Nephron (organoid): ENCODE data around the gene MCAT.

Source experiments
- H3K27ac Mint-ChIP-seq, 3 experiments: 2 replicates each; pipeline ENCODE4 v1.8.0; 2020; ENCODE audit warnings: mixed read lengths in 3 of 3, mild to moderate bottlenecking in 2 of 3, moderate library complexity in 1 of 3
- H3K27me3 Mint-ChIP-seq: 2 replicates; pipeline ENCODE4 v1.8.0; 2021; ENCODE audit warnings: low read depth, mild to moderate bottlenecking, moderate library complexity, mixed read lengths
- H3K36me3 Mint-ChIP-seq: 2 replicates; pipeline ENCODE4 v1.8.0; 2020; ENCODE audit warnings: low read depth, mixed read lengths
- H3K4me1 Mint-ChIP-seq: 2 replicates; pipeline ENCODE4 v1.8.0; 2020; ENCODE audit warnings: mixed read lengths
- H3K4me3 Mint-ChIP-seq, 3 experiments: 2 replicates each; pipeline ENCODE4 v1.8.0; 2020; ENCODE audit warnings: mild to moderate bottlenecking in 3 of 3, mixed read lengths in 3 of 3, moderate library complexity in 2 of 3
- H3K9me3 Mint-ChIP-seq: 2 replicates; pipeline ENCODE4 v1.8.0; 2020; ENCODE audit warnings: mixed read lengths
- CTCF ChIP-seq, 3 experiments: fragments of 200-600 bp; sonication (generic); IDR thresholded peaks; one replicate each; pipeline ENCODE4 v1.5.0; 2021; ENCODE audit warnings: antibody characterized with exemption in 3 of 3; ENCODE audit not compliant: unreplicated experiment in 3 of 3

Gene MCAT

GRCh38 chr22:43173976-43174720, 30.9 kb upstream of the MCAT start:
- Mint-ChIP-seq H3K36me3 (peaks cover 29% of the 10 kb centered on the region), H3K4me3 (no peak overlapping the region), H3K9me3 (no peaks in the 10 kb centered on the region), H3K4me1 (no peaks in the 10 kb centered on the region), H3K27me3 (no peaks in the 10 kb centered on the region), H3K27ac (no peak overlapping the region)
- TF ChIP-seq CTCF (IDR thresholded peaks at IDR 0.05; ENCODE audit: unreplicated experiment in 3 of 3): no peak

DNA sequence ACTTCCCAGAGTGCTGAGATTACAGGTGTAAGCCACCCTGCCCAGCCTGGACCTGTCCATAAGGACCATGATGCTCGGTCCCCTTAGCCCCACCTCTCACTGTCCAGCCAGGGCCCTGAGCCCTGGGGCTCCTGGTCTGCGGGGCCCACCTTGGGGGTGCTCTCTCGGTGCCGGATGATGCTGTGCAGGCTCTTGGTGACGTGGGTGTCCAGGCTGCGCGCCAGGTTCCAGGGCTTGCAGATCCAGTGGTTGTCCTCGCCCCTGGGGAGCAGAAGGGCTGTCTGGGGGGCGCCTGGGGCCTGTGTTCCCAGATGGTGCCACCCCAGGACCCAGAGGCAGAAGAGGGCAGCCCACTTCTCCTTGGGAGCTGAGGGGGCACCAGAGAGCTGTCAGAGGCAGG, 30.4 kb upstream of the MCAT start:
- Mint-ChIP-seq H3K36me3 (peaks cover 24% of the 10 kb centered on the region), H3K27me3 (no peaks in the 10 kb centered on the region), H3K4me3 (no peak overlapping the region), H3K27ac (no peak overlapping the region), H3K4me1 (no peaks in the 10 kb centered on the region), H3K9me3 (no peaks in the 10 kb centered on the region)
- no peak for TF ChIP-seq CTCF (IDR thresholded peaks at IDR 0.05; ENCODE audit: unreplicated experiment in 3 of 3)

- H3K9me3 Mint-ChIP-seq: no peaks in the 10 kb centered on the region
- H3K36me3 Mint-ChIP-seq: peaks cover 20% of the 10 kb centered on the region
- H3K27ac Mint-ChIP-seq: no peak overlapping the region
- H3K4me3 Mint-ChIP-seq: no peak overlapping the region
- H3K27me3 Mint-ChIP-seq: no peaks in the 10 kb centered on the region
- no peak for TF ChIP-seq CTCF (IDR thresholded peaks at IDR 0.05; ENCODE audit: unreplicated experiment in 3 of 3)
- no peaks in the 10 kb centered on the region for H3K4me1 Mint-ChIP-seq
These were observed 29.0 kb upstream of the MCAT start for GRCh38 chr22:43172191-43172590.

DNA sequence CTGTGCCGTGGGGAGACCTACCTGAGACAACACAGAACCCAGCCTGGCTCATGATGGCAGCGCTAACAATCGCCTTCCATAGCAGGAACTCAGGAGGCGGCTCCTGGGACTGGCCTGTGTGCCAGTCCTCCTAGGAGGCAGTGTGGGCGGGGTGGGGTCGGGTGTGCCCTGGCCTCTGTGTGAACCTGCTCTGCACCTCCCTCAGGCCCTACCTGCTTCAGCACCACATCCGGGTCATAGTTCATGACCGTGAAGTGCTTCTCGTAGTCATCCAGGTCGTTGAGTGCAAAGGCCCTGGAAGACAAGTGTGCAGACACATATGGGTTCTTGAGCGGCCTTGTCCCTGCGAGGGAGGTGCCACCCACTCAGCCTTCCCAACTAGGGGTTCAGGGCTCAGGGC, 28.4 kb upstream of the MCAT start:
- Mint-ChIP-seq H3K36me3 (peaks cover 20% of the 10 kb centered on the region), H3K27ac (no peak overlapping the region)

DNA sequence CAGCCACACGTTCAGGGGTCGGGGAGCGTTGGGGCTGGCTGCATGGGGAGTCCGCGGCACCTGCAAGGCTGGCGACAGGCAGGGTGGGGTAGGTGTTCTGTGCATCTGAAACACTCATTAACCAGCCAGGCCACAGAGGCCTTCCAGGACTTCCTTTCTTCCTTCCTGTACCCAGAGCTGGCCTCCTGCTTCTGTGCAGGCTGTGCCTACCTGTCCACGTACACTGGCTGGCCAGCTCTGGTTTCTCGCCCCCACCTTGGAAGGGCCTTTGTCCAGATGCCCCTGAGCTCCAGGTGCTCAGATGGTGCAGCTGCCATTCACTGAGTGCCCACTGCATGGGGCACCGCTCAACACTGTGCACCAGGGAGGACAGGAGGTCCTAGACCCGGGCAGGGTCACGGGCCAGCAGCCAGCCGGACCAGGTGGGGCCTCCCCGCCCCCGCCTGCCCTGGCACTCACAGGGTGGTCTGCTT, 27.9 kb upstream of the MCAT start:
- no peaks in the 10 kb centered on the region for H3K27me3 Mint-ChIP-seq
- peaks cover 18% of the 10 kb centered on the region for H3K36me3 Mint-ChIP-seq
- no peaks in the 10 kb centered on the region for H3K9me3 Mint-ChIP-seq
- H3K4me3 Mint-ChIP-seq: no peak overlapping the region
- no peak overlapping the region for H3K27ac Mint-ChIP-seq
- no peak for TF ChIP-seq CTCF (IDR thresholded peaks at IDR 0.05; ENCODE audit: unreplicated experiment in 3 of 3)
- H3K4me1 Mint-ChIP-seq: no peaks in the 10 kb centered on the region

More for the DNA sequence above, 28.4 kb upstream of the MCAT start:
- Mint-ChIP-seq H3K27me3 (no peaks in the 10 kb centered on the region), H3K4me1 (no peaks in the 10 kb centered on the region), H3K9me3 (no peaks in the 10 kb centered on the region), H3K4me3 (no peak overlapping the region)
- no peak for TF ChIP-seq CTCF (IDR thresholded peaks at IDR 0.05; ENCODE audit: unreplicated experiment in 3 of 3)

DNA sequence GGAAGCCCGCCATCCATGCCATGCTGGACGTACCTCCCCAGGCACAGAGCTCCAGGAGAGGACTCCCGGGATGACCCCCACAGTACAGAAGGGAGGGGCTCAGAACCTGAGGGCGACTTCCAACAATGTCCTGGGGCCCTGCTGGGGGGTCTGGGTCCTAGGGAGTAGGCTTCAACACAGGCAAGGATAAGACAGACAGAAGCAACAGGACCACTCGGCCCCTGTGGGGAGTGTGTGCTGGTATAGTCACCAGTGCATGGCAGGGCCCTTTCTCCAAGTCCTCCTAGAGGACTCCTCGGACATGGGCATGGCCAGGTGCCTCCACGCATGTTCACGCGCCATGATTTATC, 26.9 kb upstream of the MCAT start:
- H3K4me1 Mint-ChIP-seq: no peaks in the 10 kb centered on the region
- H3K27ac Mint-ChIP-seq: no peak overlapping the region
- no peak for TF ChIP-seq CTCF (IDR thresholded peaks at IDR 0.05; ENCODE audit: unreplicated experiment in 3 of 3)
- no peaks in the 10 kb centered on the region for H3K27me3 Mint-ChIP-seq
- H3K36me3 Mint-ChIP-seq: peaks cover 17% of the 10 kb centered on the region
- H3K9me3 Mint-ChIP-seq: no peaks in the 10 kb centered on the region
- no peak overlapping the region for H3K4me3 Mint-ChIP-seq
